ENCODE results near the gene TOMM40L.

Gene TOMM40L

GRCh38 chr1:161225534-161226319 lies at the start of gene TOMM40L:
TOMM40L (plus strand) TSS chr1:161226060; CDS start chr1:161226490, 430 bp downstream.
- DNase-seq (ENCODE audit: low read depth) = peak; percentile 100

- no peak for DNase-seq (ENCODE audit: low read depth)
Observed at GRCh38 chr1:161176468-161177111, 49.3 kb upstream of the TOMM40L start.

- no peak for DNase-seq (ENCODE audit: low read depth)
Observed at GRCh38 chr1:161177112-161177935, 48.5 kb upstream of the TOMM40L start, which contains the start of gene B4GALT3. B4GALT3 (minus strand) TSS chr1:161177507; CDS start chr1:161176060, 1,447 bp downstream.

- DNase-seq (ENCODE audit: low read depth) = no peak
Observed at GRCh38 chr1:161177936-161178244, 48.0 kb upstream of the TOMM40L start.

- no peak for DNase-seq (ENCODE audit: low read depth)
Observed at GRCh38 chr1:161179698-161180097, 46.2 kb upstream of the TOMM40L start.

GRCh38 chr1:161180639-161181038 lies 45.2 kb upstream of the TOMM40L start:
- no peak for DNase-seq (ENCODE audit: low read depth)

- no peak for DNase-seq (ENCODE audit: low read depth)
Observed at GRCh38 chr1:161182214-161182613, 43.6 kb upstream of the TOMM40L start.

- DNase-seq (ENCODE audit: low read depth) = peak; percentile 77
Observed at GRCh38 chr1:161185282-161185682, 40.6 kb upstream of the TOMM40L start.

- no peak for DNase-seq (ENCODE audit: low read depth)
Observed at GRCh38 chr1:161185732-161186311, 40.0 kb upstream of the TOMM40L start.

- no peak for DNase-seq (ENCODE audit: low read depth)
Observed at GRCh38 chr1:161187311-161187710, 38.5 kb upstream of the TOMM40L start.

GRCh38 chr1:161188381-161188780 lies 37.5 kb upstream of the TOMM40L start:
- DNase-seq (ENCODE audit: low read depth) = no peak

GRCh38 chr1:161189036-161189435 lies 36.8 kb upstream of the TOMM40L start:
- DNase-seq (ENCODE audit: low read depth) = no peak

GRCh38 chr1:161190962-161191521 lies 34.8 kb upstream of the TOMM40L start:
- DNase-seq (ENCODE audit: low read depth) = no peak

GRCh38 chr1:161191971-161192370 lies 33.9 kb upstream of the TOMM40L start:
- no peak for DNase-seq (ENCODE audit: low read depth)

- no peak for DNase-seq (ENCODE audit: low read depth)
Observed at GRCh38 chr1:161192476-161193465, 33.1 kb upstream of the TOMM40L start.

GRCh38 chr1:161193561-161194235 lies 32.2 kb upstream of the TOMM40L start:
- no peak for DNase-seq (ENCODE audit: low read depth)

GRCh38 chr1:161195171-161195570 lies 30.7 kb upstream of the TOMM40L start:
- DNase-seq (ENCODE audit: low read depth) = no peak

- DNase-seq (ENCODE audit: low read depth) = no peak
Observed at GRCh38 chr1:161196111-161196510, 29.7 kb upstream of the TOMM40L start.

- peak; percentile 87 for DNase-seq (ENCODE audit: low read depth)
Observed at GRCh38 chr1:161196521-161197451, 29.1 kb upstream of the TOMM40L start.
